OCI-LY7 (cell line): ENCODE measurements around the gene CCDC51.

ENCODE experiments used
- CTCF ChIP-seq: fragments of 200-600 bp; sonication (generic); conservative IDR thresholded peaks from 2 replicates; pipeline ENCODE4 v1.5.1; 2014; ENCODE audit warnings: mild to moderate bottlenecking, antibody characterized with exemption, low read length, moderate library complexity, mixed read lengths
- EZH2phosphoT487 ChIP-seq: fragments of 200-600 bp; sonication (generic); IDR thresholded peaks from 2 replicates; pipeline ENCODE4 v1.6.1; 2018; ENCODE audit warnings: low read depth, borderline replicate concordance, mild to moderate bottlenecking, mixed run types, antibody characterized with exemption, low read length, moderate library complexity, mixed read lengths

- TF ChIP-seq CTCF (no peak), EZH2phosphoT487 (no peak)
Measured at GRCh38 chr3:48395714-48396113, 44.2 kb downstream of the CCDC51 start.
